Measurements from ENCODE around the gene PABPN1L.

GRCh38 chr16:88883946-88884345, 17.5 kb upstream of the PABPN1L start:
- TF ChIP-seq CTCF (IDR thresholded peaks at IDR 0.05) (no peak), EZH2 (IDR thresholded peaks at IDR 0.05; ENCODE audit: borderline replicate concordance, insufficient read depth, low read depth, low read length, poor library complexity, severe bottlenecking) (no peak)
